ENCODE results near the gene PRICKLE3. TPM values are rescaled to one million over a fixed set of nuclear protein-coding genes. Genes with fewer than 3 reads are reported as not detected.

PRICKLE3 gene

Small RNAs within 50 kb of the gene (small RNA-seq; reads per million reads assigned to genes)
- not detected for gene RN7SL262P
